GM15510 (cell line): ENCODE measurements around the gene MPHOSPH9.

Experiments used
- POLR2A ChIP-seq: IDR thresholded peaks from 3 replicates; pipeline ENCODE4 v1.6.1; 2011; ENCODE audit warnings: borderline replicate concordance; ENCODE audit not compliant: insufficient read length; ENCODE audit errors: extremely low read depth

MPHOSPH9 gene

DNA sequence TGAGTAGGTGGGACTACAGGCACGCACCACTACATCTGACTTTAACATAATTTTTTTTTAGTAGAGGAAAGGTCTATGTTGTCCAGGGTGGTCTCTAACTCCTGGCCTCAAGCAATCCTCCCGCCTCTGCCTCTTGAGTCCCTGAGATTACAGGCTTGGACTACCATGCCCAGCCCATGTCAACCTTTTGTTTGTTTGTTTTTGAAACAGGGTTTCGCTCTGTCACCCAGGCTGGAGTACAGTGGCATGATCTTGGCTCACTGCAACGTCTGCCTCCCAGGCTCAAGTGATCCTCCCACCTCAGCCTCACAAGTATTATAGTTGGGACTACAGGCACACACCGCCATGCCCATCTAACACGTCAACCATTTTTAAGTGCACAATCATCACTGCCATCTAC lies 111.3 kb downstream of the MPHOSPH9 start:
- TF ChIP-seq POLR2A, result no peak

- TF ChIP-seq POLR2A, result no peak
Observed at GRCh38 chr12:123120452-123121166, 112.3 kb downstream of the MPHOSPH9 start.

DNA sequence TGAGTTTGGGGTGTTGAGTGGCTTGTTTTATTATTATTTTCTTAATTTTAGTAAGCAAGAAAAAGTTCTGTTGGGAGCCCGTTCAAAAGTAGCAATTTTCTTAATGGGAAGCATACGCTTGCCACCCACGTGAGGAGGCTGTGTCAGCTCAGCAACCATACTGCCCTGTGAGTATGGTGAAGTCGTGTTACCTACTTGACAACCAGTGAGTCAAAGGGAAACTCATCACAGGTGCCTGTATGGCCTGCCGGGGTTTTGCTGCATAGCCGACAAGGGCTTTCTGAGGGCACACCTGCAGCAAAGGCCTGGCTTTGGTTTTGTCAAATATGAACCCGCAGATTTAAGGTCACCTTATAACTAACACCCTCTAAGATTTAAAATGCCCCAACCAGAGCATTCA lies 113.1 kb downstream of the MPHOSPH9 start:
- TF ChIP-seq POLR2A, result no peak

GRCh38 chr12:123118497-123118896 lies 114.4 kb downstream of the MPHOSPH9 start:
- TF ChIP-seq POLR2A, result no peak

DNA sequence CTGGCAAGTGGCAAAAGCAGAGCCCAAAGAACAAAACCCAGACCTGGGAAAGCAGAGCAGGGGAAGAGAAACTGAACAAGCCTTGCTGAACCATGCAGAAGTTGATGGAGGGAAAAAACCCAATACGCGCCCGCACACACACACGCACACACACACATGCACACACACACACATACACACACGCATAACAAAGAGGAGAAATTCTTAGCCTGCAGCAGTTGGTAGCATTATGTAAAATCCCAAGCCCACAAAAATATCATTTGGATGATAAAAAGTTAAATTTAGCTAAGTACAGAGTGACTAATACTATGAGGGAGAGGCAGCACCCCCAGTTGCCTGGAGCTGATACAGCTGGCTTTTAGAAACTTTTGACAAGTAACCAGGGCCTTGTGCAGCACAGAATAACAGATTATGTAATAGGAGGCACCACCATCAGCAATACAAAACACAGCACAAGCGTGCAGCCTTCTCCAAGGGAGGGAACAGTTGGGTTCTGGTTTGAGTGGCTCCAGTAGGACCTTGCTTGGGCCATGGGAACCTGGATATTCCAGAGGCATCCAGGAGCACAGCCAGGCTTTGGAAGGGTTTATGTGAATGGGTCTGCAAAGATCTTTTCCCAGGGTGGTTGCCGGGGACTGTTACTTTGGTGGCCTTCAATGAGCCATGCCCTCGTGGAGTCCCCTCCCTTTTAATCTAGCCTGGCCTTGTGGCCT lies 117.4 kb downstream of the MPHOSPH9 start:
- no peak for TF ChIP-seq POLR2A

DNA sequence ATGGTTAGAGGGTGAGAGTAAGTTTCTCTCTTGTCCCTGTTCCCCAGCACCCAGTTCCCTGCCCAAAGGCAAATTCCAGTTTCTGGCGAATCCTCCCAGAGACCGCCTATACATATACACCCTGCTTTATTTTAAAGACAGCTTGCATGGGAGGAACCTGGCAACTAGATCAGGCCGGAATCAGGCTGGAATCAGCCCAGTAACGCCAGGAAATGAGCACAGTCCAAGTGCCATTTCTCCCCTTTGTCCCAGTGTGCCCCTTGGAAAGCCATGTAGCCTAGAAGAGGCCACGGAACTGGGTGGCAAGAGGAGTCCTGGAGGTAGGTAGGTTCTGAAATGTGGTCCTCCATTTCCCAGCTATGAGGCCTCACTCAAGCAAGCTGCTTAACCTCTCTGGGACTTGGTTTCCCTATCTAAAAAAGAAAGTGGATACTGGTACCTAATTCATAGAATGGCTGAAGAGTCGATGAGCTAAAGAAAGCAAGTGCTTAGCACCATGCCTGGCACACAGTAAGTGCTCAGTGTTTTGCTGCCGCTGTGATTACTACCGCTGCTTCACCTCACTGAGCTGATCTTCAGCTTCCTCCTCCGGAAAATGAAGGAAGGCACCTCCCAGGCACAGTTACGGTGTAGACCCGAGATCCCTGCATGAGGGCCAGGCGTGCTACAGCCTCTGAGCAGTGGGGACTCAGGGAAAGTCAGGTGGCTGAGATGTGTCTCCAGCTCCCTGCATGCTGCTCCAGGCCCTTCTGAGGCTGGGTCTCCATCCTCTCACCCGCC lies 118.4 kb downstream of the MPHOSPH9 start:
- no peak for TF ChIP-seq POLR2A

- no peak for TF ChIP-seq POLR2A
Observed at GRCh38 chr12:123113026-123113425, 119.9 kb downstream of the MPHOSPH9 start.

- no peak for TF ChIP-seq POLR2A
Observed at GRCh38 chr12:123111498-123112165, 121.3 kb downstream of the MPHOSPH9 start.

- no peak for TF ChIP-seq POLR2A
Observed at GRCh38 chr12:123109319-123109772, 123.6 kb downstream of the MPHOSPH9 start.

DNA sequence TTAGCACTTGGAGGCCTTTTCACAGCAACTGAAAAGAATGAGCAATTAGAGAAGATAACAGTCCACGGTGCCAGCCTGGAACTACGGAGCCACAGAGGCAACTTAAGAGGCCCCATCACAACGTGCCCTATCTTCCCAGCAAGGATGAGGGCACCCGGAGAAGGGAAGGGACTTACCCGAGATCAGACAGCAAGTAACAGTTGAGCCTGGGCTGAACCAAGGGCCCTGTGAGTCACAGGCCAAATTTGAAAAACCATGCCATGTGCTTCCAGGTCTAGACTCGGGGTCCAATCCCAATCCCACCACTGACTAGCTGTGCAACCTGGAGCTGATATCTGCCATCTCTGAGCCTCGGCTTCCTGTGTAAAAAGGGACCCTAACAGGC lies 124.3 kb downstream of the MPHOSPH9 start:
- no peak for TF ChIP-seq POLR2A

DNA sequence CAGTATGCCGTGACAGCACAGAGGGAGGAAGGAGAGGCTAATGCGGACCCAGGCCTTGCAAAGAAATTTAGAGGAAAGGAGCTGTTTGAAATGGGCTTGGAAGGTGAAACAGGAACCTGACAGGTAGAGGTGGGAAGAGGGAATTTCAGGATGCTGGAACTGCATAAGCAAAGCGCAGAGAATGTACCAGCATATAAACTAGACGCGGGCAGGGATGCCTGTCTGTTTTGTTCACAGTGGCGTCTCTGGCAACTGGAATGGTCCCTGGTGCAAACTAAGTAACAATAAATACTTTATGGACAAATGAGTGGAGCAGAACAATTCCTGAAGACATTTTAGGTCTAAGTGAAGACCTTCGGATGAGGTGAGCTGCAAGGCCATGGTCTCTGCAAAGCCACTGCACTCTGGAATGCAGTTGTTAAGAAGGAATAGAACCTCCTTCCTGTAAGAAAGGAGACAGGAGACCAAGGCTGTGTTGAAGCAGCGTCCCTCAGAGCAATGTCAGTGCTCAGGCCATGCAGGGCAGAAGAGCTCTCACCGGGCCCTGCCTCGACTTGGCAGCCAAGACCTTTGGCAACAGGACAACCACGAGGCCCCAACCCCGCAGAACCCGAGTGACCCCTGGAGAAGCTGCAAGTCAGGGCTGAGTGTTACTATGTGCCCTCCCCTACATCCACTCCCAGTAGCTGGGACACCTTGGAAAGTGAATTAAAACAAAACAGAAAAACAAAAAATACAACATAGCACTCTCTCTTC lies 124.8 kb downstream of the MPHOSPH9 start:
- no peak for TF ChIP-seq POLR2A

DNA sequence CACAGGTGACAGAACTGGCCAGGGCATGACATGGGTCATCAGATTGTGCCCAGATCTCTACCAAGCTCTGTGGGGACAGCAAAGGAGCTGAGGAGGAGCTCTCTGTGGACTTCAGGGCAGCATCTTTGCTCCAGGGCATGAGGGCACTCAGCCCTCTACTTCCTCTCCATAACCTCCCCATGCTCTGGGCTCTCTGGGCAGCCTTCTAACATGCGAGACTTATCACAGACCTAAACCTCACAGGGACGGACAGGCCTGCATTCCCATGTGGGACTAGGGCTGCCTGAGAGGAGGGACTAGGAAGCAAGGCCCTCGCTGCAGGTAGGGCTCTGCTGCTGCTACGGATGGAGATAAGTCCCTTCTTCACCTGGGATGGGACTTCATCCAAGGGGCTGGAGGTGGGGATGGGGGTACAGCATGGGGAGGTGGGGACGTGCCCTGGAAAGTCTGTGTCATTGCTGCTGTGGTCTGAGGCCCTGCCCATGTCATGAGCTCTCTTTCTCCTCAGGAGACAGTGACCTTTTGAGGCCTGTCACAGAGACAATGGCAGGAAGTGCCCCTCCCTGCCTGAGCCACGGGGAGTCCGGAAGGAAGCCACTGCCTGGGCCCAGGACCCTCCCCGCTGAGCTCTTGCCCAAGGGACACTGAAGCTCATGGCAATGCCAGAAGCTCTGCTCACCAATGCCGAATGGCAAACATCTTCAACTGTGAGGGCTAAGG lies 126.1 kb downstream of the MPHOSPH9 start:
- TF ChIP-seq POLR2A, result no peak

DNA sequence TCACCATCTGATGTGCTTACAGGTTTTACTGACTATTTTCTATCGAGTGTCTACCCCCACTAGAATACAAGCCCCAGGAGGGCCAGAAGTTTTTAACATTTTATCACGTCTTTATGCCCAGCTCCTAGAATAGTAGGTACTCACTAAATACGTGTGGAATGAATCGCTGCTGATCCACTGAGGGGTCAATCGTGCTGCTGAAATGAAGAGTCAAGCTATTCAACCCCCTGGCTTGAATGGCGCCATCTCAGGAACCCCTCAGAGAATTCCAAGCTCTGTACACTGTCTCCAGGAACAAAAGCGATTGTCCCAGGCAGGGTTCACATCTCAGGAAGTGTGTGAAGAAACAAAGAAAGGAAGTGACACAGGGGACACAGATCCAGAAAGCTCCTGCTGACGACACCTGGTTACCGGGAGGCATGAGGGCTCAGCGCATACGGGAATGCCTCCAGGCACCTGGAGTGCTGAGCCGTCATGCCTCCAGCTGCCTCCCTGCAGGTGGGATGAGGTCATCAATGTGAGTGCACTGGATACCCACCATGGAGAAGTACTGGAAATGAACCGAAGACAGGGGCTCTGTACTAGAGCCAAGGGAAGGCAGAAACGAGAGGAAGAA lies 127.6 kb downstream of the MPHOSPH9 start:
- no peak for TF ChIP-seq POLR2A
